GM19452 (cell line): ENCODE results near the gene ITGB3BP.
A peak's percentile ranks its signal among the peaks of the same experiment; 100 is the strongest.
"Not testable (repeated sequence)": the region's sequence is repeated elsewhere in the genome, so short reads cannot be mapped to it uniquely, and the experiment has no call there.

ENCODE experiments used
- ATAC-seq: cut with Tn5 transposase; IDR thresholded peaks from one replicate; pipeline ENCODE4 v1.9.1; 2021; ENCODE audit not compliant: unreplicated experiment

Gene ITGB3BP

DNA sequence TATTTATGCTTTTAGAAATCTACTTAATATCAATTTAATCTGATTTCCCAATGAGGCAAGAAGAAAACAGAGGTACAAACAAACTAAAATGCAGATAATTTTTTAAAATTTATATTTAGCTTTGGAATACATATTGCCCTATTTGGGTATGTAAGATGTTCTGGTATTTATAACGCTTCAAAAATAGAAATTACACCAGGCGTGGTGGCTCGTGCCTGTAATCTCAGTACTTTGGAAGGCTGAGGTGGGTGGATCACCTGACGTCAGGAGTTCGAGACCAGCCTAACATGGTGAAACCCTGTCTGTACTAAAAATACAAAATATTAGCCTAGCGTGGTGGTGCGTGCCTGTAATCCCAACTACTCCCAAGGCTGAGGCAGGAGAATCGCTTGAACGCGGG, 13.3 kb downstream of the ITGB3BP start:
- no peak for ATAC-seq

DNA sequence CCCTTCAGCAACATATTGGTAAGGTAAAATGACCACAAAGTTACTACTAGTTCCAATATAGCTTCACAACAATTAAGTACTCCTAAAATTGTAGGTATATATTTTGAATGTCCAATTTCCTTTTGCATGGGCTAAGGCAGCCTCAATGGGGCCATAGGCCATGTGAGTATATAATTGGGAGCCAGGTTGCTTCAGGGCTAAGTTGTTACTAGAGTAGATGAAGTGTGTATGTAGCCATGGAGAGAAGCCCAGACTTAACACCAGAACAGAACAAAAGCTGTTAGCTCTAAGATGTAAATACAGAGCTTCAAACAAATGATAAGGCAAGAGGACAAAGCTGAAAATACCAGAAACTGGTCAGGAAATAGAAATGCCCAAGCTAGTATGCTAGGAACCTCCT, 16.2 kb downstream of the ITGB3BP start:
- no peak for ATAC-seq

DNA sequence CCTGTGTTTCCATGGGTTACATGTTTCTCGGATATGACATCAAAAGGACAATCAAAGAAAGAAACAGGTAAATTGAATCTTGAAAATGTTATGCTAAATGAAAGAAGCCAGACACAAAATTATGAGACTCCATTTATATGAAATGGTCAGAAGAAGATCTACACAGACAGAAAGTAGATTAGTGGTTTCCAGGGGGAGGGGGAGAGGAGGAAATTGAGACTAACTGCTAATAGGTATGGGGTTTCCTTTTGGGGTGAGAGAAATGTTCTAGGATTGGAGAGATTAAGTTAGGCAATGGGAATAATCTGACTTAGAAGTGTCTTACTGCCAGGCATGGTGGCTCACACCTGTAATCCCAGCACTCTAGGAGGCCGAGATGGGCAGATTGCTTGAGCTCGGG, 21.8 kb downstream of the ITGB3BP start:
- no peak for ATAC-seq

DNA sequence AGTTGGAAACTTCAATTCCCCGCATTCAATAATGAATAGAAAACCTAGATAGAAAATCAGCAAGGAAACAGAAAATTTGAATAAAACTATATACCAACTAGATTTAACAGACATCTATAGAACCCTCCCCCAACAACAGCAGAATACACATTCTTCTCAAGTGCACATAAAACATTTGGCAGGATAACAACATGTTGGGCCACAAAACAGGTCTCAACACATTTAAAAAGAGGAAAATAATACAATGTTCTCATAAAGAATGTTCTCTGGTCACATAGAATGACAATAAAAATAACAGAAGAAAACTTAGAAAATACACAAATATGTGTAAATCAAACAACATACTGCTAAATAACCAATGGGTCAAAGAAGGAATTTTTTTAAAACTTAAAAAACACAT, 24.9 kb downstream of the ITGB3BP start:
- no peak for ATAC-seq

DNA sequence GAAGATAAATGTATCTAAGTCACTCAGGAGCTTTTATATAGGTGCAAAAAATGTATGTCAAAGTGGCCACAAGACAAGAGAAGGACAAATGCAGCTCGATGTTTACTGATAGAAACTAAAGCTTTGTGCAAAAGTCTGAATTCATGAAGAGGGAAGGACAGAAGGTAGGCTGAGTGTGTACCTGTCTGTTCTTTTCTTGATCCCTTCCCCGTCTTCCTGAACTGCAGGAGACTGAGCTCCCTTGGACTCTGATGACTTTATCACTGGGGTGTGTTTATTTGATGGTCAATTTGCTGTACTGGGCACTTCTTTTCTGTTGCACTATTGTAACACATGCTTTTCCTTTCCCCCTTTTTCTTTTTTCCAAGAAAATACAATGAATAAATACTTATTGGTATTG, 25.4 kb downstream of the ITGB3BP start:
- no peak for ATAC-seq

DNA sequence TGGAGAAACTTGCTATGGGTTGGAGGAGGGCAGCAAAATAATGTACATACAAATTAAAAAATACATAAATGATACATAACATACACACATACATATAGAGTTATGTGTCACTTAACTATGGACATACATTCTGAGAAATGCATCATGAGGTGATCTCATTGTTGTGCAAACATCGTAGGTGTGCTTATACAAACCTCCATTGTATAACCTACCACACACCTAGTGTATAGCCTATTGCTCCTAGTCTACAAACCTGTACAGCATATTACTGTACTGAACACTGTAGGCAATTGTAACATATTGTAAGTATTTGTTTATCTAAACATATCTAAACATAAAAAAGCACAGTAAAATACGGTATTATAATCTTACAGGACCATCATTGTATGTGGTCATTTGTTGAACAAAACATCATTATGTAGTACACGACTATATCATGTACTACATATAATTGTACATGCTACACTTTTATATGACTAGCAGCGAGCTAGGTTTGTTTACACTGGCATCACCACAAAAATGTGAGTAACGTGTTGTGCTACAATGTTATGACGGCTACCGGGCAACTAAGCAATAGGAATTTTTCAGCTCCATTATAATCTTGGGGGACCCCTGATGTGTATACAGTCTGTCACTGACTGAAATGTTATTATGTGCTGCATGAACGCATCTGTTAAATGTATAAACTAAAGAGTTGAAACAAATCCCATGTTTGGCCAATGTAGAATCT, 35.5 kb downstream of the ITGB3BP start:
- no peak for ATAC-seq

DNA sequence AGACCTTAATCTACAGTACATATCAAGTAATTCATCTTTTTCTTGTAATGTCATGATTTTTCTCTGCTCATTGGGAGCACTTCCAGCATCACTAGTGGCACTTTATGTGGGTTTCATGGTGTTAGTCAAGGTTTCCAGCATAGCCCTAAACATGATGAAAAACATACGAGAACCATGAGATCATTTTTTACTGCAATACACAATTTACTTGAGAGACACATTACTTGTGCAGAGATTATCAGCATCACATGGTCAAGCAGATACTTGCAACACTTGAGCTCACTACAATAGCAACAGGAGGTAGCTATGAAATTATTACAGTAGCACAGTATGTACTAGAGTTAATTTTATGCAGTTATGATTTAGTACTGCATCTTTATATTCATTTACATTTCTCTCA, 36.4 kb downstream of the ITGB3BP start:
- ATAC-seq: no peak

GRCh38 chr1:63480057-63480456, 43.0 kb downstream of the ITGB3BP start:
- ATAC-seq: no peak

- ATAC-seq: no peak
Measured at GRCh38 chr1:63475761-63476160, 47.3 kb downstream of the ITGB3BP start.

DNA sequence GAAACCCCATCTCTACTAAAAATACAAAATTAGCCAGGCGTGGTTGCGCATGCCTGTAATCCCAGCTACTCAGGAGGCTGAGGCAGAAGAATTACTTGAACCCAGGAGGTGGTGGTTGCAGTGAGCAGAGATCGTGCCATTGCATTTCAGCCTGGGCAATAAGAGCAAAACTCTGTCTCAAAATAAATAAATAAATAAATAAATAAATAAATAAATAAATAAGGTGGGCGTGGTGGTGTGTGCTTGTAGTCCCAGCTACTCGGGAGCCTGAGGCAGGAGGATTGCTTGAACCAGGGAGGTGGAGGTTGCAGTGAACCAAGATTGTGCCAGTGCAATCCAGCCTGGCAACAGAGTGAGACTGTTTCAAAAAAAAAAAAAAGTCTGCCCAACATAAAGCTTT, 54.3 kb downstream of the ITGB3BP start:
- ATAC-seq: not testable (repeated sequence)

GRCh38 chr1:63466759-63467158, 56.3 kb downstream of the ITGB3BP start:
- no peak for ATAC-seq

DNA sequence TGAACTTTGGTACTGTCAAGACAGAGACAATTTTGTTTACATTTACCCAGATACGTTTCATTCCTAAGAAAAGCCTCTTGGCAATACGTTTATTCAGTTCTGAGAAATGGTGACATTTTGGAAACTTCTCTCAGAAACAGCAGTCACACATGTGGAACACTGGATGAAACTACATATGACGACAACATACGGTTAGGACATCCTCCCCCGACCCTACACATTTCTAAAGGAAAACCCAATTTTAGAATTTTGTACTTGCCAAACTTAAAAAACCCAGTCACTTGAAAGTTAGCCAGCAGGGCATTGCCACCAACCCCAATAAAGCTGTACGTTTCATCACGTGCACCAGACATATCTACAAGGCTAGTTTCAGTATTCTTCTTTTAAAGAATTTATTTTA, 56.8 kb downstream of the ITGB3BP start:
- ATAC-seq: no peak

GRCh38 chr1:63463248-63463647, 59.8 kb downstream of the ITGB3BP start:
- no peak for ATAC-seq

- no peak for ATAC-seq
Measured at GRCh38 chr1:63461661-63462230, 61.3 kb downstream of the ITGB3BP start.

DNA sequence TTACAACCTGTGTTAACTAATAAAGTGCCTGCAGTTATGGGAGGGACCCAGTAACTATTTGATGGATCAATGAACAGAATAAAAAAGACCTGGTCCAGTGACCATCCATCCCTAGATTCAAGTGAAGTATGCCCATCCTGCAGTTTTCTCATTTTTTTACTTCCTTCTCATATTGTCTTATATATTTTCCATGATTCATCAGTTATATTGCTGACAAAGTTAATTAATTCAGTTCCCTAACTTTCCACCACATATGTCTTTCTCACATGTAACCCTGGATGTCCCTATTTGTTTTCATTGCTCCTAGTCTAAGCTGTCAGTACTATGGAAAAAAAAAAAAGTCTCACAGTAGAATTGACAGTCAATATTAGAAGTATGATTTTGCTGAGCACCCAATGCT, 64.3 kb downstream of the ITGB3BP start:
- no peak for ATAC-seq

GRCh38 chr1:63454269-63454668, 68.8 kb downstream of the ITGB3BP start:
- no peak for ATAC-seq

DNA sequence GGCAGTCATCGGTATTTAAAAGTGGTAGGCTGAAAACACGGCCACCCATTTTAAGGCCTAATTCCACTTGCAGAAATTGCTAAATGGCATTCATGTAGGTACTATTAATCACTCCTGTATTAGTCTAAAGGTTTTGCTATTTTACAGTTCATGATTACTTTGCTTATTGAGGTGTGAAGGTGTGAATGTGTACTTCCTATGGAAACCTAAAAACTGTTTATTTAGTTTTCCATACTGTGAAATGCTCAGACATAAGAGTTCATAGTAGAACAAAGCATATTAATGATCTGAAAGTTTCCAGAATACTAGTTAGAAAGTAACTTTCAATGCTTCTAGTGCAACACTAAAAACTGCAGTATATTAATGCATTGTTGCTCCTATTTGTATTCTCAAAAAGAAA, 69.8 kb downstream of the ITGB3BP start:
- no peak for ATAC-seq

DNA sequence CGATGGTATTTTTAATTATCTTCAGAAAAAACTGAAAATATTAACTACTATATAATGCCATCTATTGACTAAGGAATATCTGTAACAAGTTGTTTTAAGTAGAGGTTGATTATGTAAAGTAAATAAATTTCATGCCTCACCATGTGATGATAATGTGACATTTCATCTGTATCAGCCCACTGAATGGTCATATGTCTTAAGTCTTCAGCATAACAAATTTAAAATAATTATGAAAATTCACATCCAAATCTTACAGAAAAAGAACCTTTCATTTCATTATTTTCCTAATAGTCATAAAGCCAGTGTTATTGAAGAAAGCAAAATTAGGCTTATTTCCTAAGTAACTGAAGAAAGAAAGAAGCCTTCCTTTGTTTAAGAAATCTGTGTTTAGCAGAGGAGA, 72.6 kb downstream of the ITGB3BP start:
- ATAC-seq: no peak

GRCh38 chr1:63448731-63449246, 74.2 kb downstream of the ITGB3BP start:
- ATAC-seq: no peak

- peak; percentile 6 for ATAC-seq
Measured at GRCh38 chr1:63442141-63442475, 80.9 kb downstream of the ITGB3BP start.

DNA sequence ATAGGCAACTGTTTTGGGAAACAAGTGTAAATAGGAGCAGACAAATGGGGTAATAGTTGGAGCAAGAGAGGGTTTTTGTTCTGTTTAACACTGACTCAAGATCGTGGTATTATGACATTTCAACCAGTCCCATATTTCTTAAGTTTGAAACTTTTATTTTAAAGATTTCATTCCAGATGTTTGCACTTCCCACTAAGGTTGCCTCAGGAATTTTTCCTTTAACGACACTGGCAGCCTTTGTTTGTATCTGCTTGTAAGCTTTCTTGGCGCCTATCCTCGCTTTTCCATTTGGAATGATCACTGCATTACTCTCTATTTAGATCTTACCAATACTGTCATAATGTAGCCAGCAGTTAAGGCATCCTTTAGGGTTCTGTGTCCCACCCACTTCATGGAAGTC, 87.9 kb downstream of the ITGB3BP start:
- ATAC-seq: no peak

- no peak for ATAC-seq
Measured at GRCh38 chr1:63429281-63429680, 93.7 kb downstream of the ITGB3BP start.

DNA sequence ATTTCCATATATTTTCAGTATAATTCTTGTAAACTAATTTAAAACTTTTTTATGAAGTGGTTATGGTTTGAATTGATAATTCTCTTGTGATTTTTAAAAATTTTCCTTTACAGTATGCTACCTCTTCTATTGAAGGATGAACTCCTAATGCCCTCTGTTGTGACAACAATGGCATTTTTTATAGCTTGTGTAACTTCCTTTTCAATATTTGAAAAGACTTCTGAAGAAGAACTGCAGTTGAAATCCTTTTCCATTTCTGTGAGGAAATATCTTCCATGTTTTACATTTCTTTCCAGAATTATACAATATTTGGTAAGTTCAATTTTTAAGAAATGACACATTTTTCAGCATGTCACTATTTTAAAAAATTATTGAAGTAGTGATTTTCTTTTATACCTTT, 94.2 kb downstream of the ITGB3BP start:
- no peak for ATAC-seq
